HEK293 (cell line): Measurements from ENCODE around the gene CBX8.

ENCODE experiments used
- CTCF ChIA-PET: fragments of 350-600 bp; formaldehyde crosslinking; extraction: SDS; loops from one replicate; lab custom pipeline; 2021; ENCODE audit warnings: antibody characterized with exemption; lab: Yijun Ruan, JAX
- POLR2A ChIA-PET: fragments of 300-600 bp; formaldehyde crosslinking; extraction: SDS; loops from one replicate; lab custom pipeline; 2020; ENCODE audit warnings: antibody characterized with exemption, inconsistent platforms; lab: Yijun Ruan, JAX
- H3K27ac ChIP-seq: fragments of 200-500 bp; sonication (Bioruptor generic); 2 replicates; pipeline ENCODE4 v1.5.1; 2014; ENCODE audit warnings: low read depth, low read length, control low read depth, inconsistent platforms; ENCODE audit errors: extremely low read depth
- H3K36me3 ChIP-seq, 2 experiments: fragments of 200-500 bp in 1 of 2; sonication (Bioruptor generic) in 1 of 2; 1 replicate in 1 of 2; 2 replicates in 1 of 2; pipeline ENCODE4 v1.5.1; 2014 to 2017; ENCODE audit warnings: inconsistent platforms in 2 of 2, low read length in 2 of 2; ENCODE audit not compliant: control insufficient read depth in 2 of 2, insufficient read depth in 1 of 2
- H3K4me1 ChIP-seq: fragments of 200-500 bp; sonication (Bioruptor generic); 2 replicates; pipeline ENCODE4 v1.5.1; 2014; ENCODE audit warnings: mild to moderate bottlenecking, low read length, inconsistent platforms; ENCODE audit not compliant: control insufficient read depth, insufficient read depth
- H3K4me3 ChIP-seq: 2 replicates; pipeline ENCODE4 v1.5.1; 2011; ENCODE audit warnings: low read depth, mild to moderate bottlenecking, control low read depth, low read length, moderate library complexity
- H3K9me3 ChIP-seq: fragments of 200-500 bp; sonication (Bioruptor generic); 2 replicates; pipeline ENCODE4 v1.5.1; 2014; ENCODE audit warnings: low read depth, low read length, inconsistent platforms; ENCODE audit not compliant: control insufficient read depth, insufficient read depth
- GLI4 ChIP-seq: fragments of 450-650 bp; formaldehyde crosslinking; IDR thresholded peaks from 2 replicates; pipeline ENCODE4 v1.5.1; 2016; ENCODE audit warnings: missing biosample characterization, missing genetic modification characterization
- HOXD13 ChIP-seq: sonication (generic); formaldehyde crosslinking; IDR thresholded peaks from 2 replicates; pipeline ENCODE4 v1.8.0; 2022; ENCODE audit warnings: missing genetic modification reagents, borderline replicate concordance
- KLF7 ChIP-seq: fragments of 450-650 bp; formaldehyde crosslinking; IDR thresholded peaks from 2 replicates; pipeline ENCODE4 v1.5.1; 2016; ENCODE audit warnings: missing biosample characterization, missing genetic modification characterization, borderline replicate concordance
- KLF8 ChIP-seq: fragments of 450-650 bp; formaldehyde crosslinking; IDR thresholded peaks from 2 replicates; pipeline ENCODE4 v1.5.1; 2016; ENCODE audit warnings: missing biosample characterization, missing genetic modification characterization
- PRDM6 ChIP-seq: fragments of 450-650 bp; formaldehyde crosslinking; IDR thresholded peaks from 2 replicates; pipeline ENCODE4 v1.5.1; 2017; ENCODE audit warnings: missing biosample characterization, missing genetic modification characterization
- ZBTB1 ChIP-seq: fragments of 450-650 bp; formaldehyde crosslinking; IDR thresholded peaks from 2 replicates; pipeline ENCODE4 v1.5.1; 2016; ENCODE audit warnings: missing biosample characterization, missing genetic modification characterization
- ZBTB44 ChIP-seq: fragments of 450-650 bp; IDR thresholded peaks from 2 replicates; pipeline ENCODE4 v1.5.1; 2018; ENCODE audit warnings: missing biosample characterization, mild to moderate bottlenecking, missing genetic modification characterization
- ZNF133 ChIP-seq: fragments of 450-650 bp; formaldehyde crosslinking; IDR thresholded peaks from 2 replicates; pipeline ENCODE4 v1.5.1; 2016; ENCODE audit warnings: missing biosample characterization, missing genetic modification characterization
- ZNF16 ChIP-seq: fragments of 450-650 bp; formaldehyde crosslinking; IDR thresholded peaks from 2 replicates; pipeline ENCODE4 v1.5.1; 2016; ENCODE audit warnings: low read depth, missing biosample characterization, missing genetic modification characterization
- ZNF169 ChIP-seq: fragments of 450-650 bp; formaldehyde crosslinking; IDR thresholded peaks from 2 replicates; pipeline ENCODE4 v1.5.1; 2016; ENCODE audit warnings: missing biosample characterization, missing genetic modification characterization
- ZNF214 ChIP-seq: fragments of 450-650 bp; formaldehyde crosslinking; IDR thresholded peaks from 2 replicates; pipeline ENCODE4 v1.5.1; 2017; ENCODE audit warnings: missing biosample characterization, mild to moderate bottlenecking, missing genetic modification characterization, borderline replicate concordance
- ZNF37A ChIP-seq: fragments of 450-650 bp; IDR thresholded peaks from 2 replicates; pipeline ENCODE4 v1.5.1; 2018; ENCODE audit warnings: missing biosample characterization, missing genetic modification characterization
- ZNF518A ChIP-seq: fragments of 450-650 bp; formaldehyde crosslinking; conservative IDR thresholded peaks from 2 replicates; pipeline ENCODE4 v1.5.1; 2016; ENCODE audit warnings: low read depth, missing biosample characterization, missing genetic modification characterization
- ZNF548 ChIP-seq: fragments of 450-650 bp; formaldehyde crosslinking; IDR thresholded peaks from 2 replicates; pipeline ENCODE4 v1.5.1; 2016; ENCODE audit warnings: missing biosample characterization, missing genetic modification characterization
- ZNF560 ChIP-seq: fragments of 450-650 bp; formaldehyde crosslinking; IDR thresholded peaks from 2 replicates; pipeline ENCODE4 v1.5.1; 2017; ENCODE audit warnings: missing biosample characterization, missing genetic modification characterization, borderline replicate concordance
- ZNF621 ChIP-seq: fragments of 450-650 bp; formaldehyde crosslinking; IDR thresholded peaks from 2 replicates; pipeline ENCODE4 v1.5.1; 2017; ENCODE audit warnings: missing biosample characterization, missing genetic modification characterization
- ZNF660 ChIP-seq: fragments of 450-650 bp; IDR thresholded peaks from 2 replicates; pipeline ENCODE4 v1.5.1; 2018; ENCODE audit warnings: missing biosample characterization, mild to moderate bottlenecking, missing genetic modification characterization
- ZNF670 ChIP-seq: fragments of 450-650 bp; formaldehyde crosslinking; IDR thresholded peaks from 2 replicates; pipeline ENCODE4 v1.5.1; 2016; ENCODE audit warnings: missing biosample characterization, missing genetic modification characterization, low read depth

The CBX8 gene

GRCh38 chr17:79825580-79825921 lies 28.7 kb upstream of the CBX8 start:
- Histone ChIP-seq H3K36me3 (no peaks in the 10 kb centered on the region), H3K4me3 (no peak overlapping the region), H3K9me3 (no peaks in the 10 kb centered on the region), H3K27ac (no peak overlapping the region)
- ChIA-PET CTCF (interaction anchor here (1.1 to 2.7 kb wide), 4 partner anchors 8 to 98 kb away, joined by 3 to 15 read pairs (median 4); no protein-coding TSS in a partner anchor), POLR2A (interaction anchor here (0.6 to 2.8 kb wide), 2 partner anchors 8 to 14 kb away, joined by 3 to 8 read pairs; partner anchors contain the start of gene CBX4)
- TF ChIP-seq ZNF37A (tag by site-specific recombination) (no peak), ZNF16 (tag by site-specific recombination) (no peak), ZNF214 (tag by site-specific recombination) (no peak), ZNF518A (tag by site-specific recombination) (no peak), ZNF670 (tag by site-specific recombination) (no peak), KLF7 (tag by site-specific recombination) (no peak), ZBTB1 (tag by site-specific recombination) (no peak), ZBTB44 (tag by site-specific recombination) (no peak), GLI4 (no peak), ZNF169 (tag by site-specific recombination) (no peak), HOXD13 (CRISPR knock-in tag) (no peak), PRDM6 (no peak), KLF8 (tag by site-specific recombination) (no peak), ZNF560 (no peak), ZNF621 (tag by site-specific recombination) (no peak), ZNF660 (tag by site-specific recombination) (no peak), ZNF548 (no peak), ZNF133 (tag by site-specific recombination) (no peak)
- TF ChIP-seq, all 188 proteins: peak for 0
- H3K4me1 ChIP-seq: peaks cover 10% of the 10 kb centered on the region
